GM20000 (cell line): ENCODE results near the gene MAPK8IP3.
"Not testable (repeated sequence)": the region's sequence is repeated elsewhere in the genome, so short reads cannot be mapped to it uniquely, and the experiment has no call there.

Source experiments
- DNase-seq: peaks from one replicate; pipeline ENCODE4 v3.0.0; 2012; ENCODE audit warnings: low spot score
- TF ChIP-seq, protein P1 (sequence below): IDR thresholded peaks from 2 replicates; pipeline ENCODE4 v1.5.1; 2012; ENCODE audit warnings: mild to moderate bottlenecking, control low read depth; ENCODE audit errors: extremely low read depth, missing control alignments

The MAPK8IP3 gene

DNA sequence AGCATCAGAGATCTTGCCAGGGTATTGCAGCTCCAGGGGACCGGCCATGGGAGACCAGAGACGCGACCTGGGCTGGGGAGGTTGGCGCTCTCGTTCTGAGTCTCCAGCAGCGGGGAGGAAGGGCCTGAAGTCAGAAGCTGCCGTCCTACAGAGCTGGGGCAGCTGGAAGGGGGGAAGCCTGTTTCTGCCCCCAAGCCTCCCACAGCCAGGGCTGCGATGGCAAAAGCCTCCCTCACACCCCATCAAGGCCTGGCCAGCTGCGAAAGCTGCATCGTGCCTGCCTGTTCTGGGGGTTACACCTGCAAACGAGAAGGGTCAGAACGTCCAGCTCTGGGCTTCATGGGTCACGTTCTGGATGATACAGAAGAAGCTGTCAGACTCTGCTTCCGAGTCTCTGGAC lies 26.1 kb downstream of the MAPK8IP3 start:
- TF ChIP-seq, protein P1, sequence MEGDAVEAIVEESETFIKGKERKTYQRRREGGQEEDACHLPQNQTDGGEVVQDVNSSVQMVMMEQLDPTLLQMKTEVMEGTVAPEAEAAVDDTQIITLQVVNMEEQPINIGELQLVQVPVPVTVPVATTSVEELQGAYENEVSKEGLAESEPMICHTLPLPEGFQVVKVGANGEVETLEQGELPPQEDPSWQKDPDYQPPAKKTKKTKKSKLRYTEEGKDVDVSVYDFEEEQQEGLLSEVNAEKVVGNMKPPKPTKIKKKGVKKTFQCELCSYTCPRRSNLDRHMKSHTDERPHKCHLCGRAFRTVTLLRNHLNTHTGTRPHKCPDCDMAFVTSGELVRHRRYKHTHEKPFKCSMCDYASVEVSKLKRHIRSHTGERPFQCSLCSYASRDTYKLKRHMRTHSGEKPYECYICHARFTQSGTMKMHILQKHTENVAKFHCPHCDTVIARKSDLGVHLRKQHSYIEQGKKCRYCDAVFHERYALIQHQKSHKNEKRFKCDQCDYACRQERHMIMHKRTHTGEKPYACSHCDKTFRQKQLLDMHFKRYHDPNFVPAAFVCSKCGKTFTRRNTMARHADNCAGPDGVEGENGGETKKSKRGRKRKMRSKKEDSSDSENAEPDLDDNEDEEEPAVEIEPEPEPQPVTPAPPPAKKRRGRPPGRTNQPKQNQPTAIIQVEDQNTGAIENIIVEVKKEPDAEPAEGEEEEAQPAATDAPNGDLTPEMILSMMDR, result no peak
- no peak for DNase-seq

DNA sequence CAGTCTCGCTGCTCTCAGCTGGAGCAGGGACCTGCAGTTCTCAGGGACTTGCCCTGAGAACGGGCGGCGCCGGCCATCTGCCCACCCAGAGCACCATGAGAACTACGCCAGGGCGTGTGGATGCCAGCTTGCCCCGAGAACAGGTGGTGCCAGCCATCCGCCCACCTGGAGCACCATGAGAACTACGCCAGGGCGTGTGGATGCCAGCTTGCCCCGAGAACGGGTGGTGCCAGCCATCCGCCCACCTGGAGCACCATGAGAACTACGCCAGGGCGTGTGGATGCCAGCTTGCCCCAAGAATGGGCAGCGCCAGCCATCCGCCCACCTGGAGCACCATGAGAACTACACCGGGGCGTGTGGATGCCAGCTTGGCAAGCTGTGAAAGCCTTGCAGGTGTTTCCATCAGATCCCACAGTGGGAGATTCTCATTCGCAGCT lies 26.6 kb downstream of the MAPK8IP3 start:
- not testable (repeated sequence) for DNase-seq

DNA sequence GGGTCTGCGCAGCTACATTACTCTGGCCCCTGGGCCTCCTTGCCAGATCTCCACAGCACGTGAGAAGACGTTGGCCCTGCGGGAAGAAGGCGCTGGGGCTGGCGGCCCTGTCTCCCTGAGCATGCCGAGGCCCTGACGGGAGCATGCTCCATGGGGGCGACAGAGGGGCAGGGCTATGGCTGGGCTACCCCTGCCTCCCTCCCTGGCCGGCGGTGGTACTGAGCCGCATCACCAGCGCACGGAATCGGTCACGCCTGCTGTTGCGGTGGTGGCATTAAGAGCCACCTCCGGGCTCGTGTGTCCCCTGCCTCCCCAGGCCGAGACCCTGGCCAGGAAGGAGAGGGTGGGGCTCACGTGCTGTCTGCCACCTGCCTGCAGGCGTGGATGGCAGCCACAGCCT lies 28.1 kb downstream of the MAPK8IP3 start:
- TF ChIP-seq, protein P1, result no peak
- DNase-seq, result no peak

DNA sequence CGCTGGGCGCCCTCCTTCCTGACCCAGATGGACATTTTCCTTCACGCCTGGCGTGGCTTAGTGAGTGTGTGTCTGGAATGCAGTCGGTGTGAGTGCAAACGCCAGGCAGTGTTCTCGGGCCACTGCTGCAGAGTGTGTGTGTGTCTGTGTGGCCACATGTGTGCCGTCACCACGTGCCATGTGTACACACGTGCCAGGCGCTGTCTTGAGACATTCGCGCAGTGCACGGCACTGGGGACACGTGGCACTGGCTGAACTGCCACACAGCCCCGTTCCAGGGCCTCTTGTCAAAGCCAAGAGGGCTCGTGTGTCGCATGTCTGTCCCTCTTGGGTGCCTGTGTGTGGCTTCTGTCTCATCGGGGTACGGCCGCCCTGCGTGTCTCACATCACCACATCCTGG lies 28.8 kb downstream of the MAPK8IP3 start:
- TF ChIP-seq, protein P1, result no peak
- no peak for DNase-seq

DNA sequence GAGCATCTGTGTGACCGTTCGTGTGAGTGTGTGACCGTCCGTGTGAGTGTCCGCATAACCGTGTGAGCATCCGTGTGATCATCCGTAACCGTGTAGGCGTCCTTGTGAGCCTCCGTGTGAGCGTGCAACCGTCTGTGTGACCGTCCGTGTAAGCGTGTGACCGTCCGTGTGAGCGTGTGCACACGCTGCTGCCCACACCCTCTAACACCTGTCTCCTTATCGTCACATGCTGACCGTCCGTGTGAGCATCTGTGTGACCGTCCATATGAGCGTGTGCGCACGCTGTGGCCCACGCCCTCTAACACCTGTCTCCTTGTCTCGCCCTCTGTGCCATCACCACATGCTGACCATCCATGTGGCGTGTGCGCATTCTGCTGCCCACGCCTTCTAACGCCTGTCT lies 34.2 kb downstream of the MAPK8IP3 start:
- TF ChIP-seq, protein P1, result no peak
- no peak for DNase-seq

DNA sequence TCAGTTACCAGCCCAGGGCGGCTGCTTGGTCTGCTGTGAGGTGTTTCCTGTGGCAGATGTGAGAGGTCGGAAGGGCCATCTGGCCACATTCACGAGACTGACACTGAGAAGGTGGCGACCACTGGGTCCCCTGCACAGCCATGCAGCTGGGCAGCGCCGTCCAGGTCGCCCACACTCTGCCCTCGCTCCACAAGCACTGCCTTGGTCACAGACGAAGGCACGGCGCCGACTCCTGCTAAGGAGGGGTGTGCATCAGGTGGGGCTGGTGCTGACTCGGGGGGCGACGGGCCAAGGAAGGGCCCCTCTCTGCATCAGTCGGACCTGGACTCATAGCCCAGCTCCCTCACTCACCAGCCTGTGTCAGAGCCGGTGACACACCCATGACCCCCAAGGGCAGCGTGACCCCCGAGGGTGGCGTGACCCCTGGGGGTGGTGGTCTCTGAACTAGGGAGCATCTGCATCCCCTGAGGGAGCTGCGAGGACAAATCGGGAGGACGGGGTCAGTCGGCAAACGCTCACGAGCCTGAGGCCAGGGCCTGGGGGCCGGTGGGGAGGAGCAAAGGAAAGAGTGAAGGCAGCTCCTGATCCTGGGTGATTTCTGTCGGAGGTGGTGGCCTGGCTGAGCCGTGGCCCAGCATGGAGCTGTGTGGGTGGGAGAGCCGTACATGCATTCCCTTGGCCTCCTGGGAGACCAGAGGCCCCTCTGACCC lies 34.9 kb downstream of the MAPK8IP3 start:
- no peak for DNase-seq
- TF ChIP-seq, protein P1, result no peak

DNA sequence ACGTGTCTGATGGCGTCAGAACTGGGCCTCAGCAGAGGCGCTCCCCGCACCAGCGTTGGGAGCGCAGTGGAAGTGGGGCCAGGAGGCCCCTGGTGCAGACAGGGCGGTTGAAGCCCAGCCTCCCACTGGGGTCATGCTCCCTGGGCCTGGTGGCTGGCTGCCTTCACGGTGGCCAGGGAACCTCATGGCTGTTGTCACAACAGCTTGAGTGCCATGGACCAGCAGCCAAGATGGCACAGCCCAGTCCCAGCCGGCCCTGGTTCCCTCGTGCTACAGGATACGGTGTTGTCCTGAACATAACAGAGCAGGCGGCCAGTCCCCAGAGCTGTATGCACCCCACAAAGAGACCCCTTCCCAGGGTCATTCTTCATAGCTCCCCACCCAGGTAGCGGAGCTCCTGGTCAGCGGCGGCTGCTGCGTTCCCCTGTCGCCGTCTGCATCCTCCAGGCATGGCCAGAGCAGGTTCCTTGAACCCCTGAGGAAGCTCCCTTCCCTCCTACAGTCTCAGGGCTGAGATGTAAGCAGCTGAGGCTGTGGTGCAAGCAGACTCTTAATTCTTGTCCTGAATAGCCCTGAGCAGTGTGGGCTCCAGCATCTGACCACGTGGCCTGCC lies 35.7 kb downstream of the MAPK8IP3 start:
- TF ChIP-seq, protein P1, result no peak
- DNase-seq, result no peak
